Neural cell (in vitro differentiated cells): ENCODE results near the gene CROCC. TPM values are rescaled to one million over a fixed set of nuclear protein-coding genes. Genes with fewer than 3 reads are reported as not detected.

Source experiments
- H2AFZ ChIP-seq: fragments of 200-600, 300-800 bp; sonication (generic), shearing (Covaris generic); 2 replicates; pipeline ENCODE4 v1.6.0; 2014; ENCODE audit warnings: low read depth, mild to moderate bottlenecking, antibody characterized with exemption, low read length, moderate library complexity
- H3F3A ChIP-seq: fragments of 200-600 bp; shearing (Covaris generic); 2 replicates; pipeline ENCODE4 v1.6.1; 2016; ENCODE audit warnings: mild to moderate bottlenecking, moderate library complexity, mixed read lengths, antibody characterized with exemption, low read length; ENCODE audit not compliant: insufficient read depth, poor library complexity, severe bottlenecking
- H3K27ac ChIP-seq: fragments of 200-600, 300-800 bp; sonication (generic), shearing (Covaris generic); 2 replicates; pipeline ENCODE4 v1.5.1; 2014; ENCODE audit warnings: mild to moderate bottlenecking, low read length, moderate library complexity
- H3K27me3 ChIP-seq: fragments of 300-800, 200-600 bp; sonication (generic), shearing (Covaris generic); 2 replicates; pipeline ENCODE4 v1.6.0; 2014; ENCODE audit warnings: mild to moderate bottlenecking, low read depth, low read length, moderate library complexity; ENCODE audit not compliant: insufficient read depth
- H3K36me3 ChIP-seq: fragments of 300-800, 200-600 bp; sonication (generic), shearing (Covaris generic); 2 replicates; pipeline ENCODE4 v1.5.1; 2014; ENCODE audit warnings: mild to moderate bottlenecking, antibody characterized with exemption, low read length, moderate library complexity; ENCODE audit not compliant: insufficient read depth
- H3K4me2 ChIP-seq: fragments of 300-800, 200-600 bp; sonication (generic), shearing (Covaris generic); 2 replicates; pipeline ENCODE4 v1.6.0; 2014; ENCODE audit warnings: mild to moderate bottlenecking, low read length
- H3K4me3 ChIP-seq: fragments of 300-800, 200-600 bp; sonication (generic), shearing (Covaris generic); 2 replicates; pipeline ENCODE4 v1.5.1; 2014; ENCODE audit warnings: mild to moderate bottlenecking, low read length, moderate library complexity
- H3K79me2 ChIP-seq: fragments of 200-600 bp; shearing (Covaris generic); replicated peaks from 2 replicates; pipeline ENCODE4 v1.6.0; 2014; ENCODE audit warnings: mild to moderate bottlenecking, low read length, moderate library complexity; ENCODE audit not compliant: insufficient read depth
- H3K9ac ChIP-seq: fragments of 300-800, 200-600 bp; sonication (generic), shearing (Covaris generic); 2 replicates; pipeline ENCODE4 v1.6.1; 2016; ENCODE audit warnings: mild to moderate bottlenecking, low read length, mixed read lengths
- H3K9me2 ChIP-seq: fragments of 200-600 bp; shearing (Covaris generic); 2 replicates; pipeline ENCODE4 v1.6.1; 2016; ENCODE audit warnings: mild to moderate bottlenecking, low read length, mixed read lengths; ENCODE audit not compliant: insufficient read depth
- H3K9me3 ChIP-seq: fragments of 200-600, 300-800 bp; sonication (generic), shearing (Covaris generic); 2 replicates; pipeline ENCODE4 v1.6.1; 2016; ENCODE audit warnings: mild to moderate bottlenecking, mixed run types, low read length, moderate library complexity, mixed read lengths
- H4K20me1 ChIP-seq: fragments of 200-600 bp; shearing (Covaris generic); 2 replicates; pipeline ENCODE4 v1.6.1; 2016; ENCODE audit warnings: mild to moderate bottlenecking, mixed run types; ENCODE audit not compliant: insufficient read depth
- EP300 ChIP-seq: fragments of 450-650 bp; conservative IDR thresholded peaks from 2 replicates; pipeline ENCODE4 v1.6.1; 2014; ENCODE audit warnings: antibody characterized with exemption, mild to moderate bottlenecking, moderate library complexity; ENCODE audit not compliant: poor library complexity, severe bottlenecking
- EZH2 ChIP-seq: fragments of 200-600, 300-800 bp; shearing (Covaris generic), sonication (generic); IDR thresholded peaks from 2 replicates; pipeline ENCODE4 v1.6.1; 2014; ENCODE audit warnings: antibody characterized with exemption, low read length, borderline replicate concordance, mild to moderate bottlenecking; ENCODE audit not compliant: insufficient read depth, poor library complexity, severe bottlenecking
- MXI1 ChIP-seq: fragments of 450-650 bp; conservative IDR thresholded peaks from 2 replicates; pipeline ENCODE4 v1.6.1; 2014; ENCODE audit warnings: antibody characterized with exemption, mild to moderate bottlenecking; ENCODE audit not compliant: poor library complexity, severe bottlenecking
- POLR2AphosphoS5 ChIP-seq: IDR thresholded peaks from 2 replicates; pipeline ENCODE4 v1.6.1; 2012
- RAD21 ChIP-seq: fragments of 450-650 bp; conservative IDR thresholded peaks from 2 replicates; pipeline ENCODE4 v1.6.1; 2014; ENCODE audit warnings: antibody characterized with exemption, mild to moderate bottlenecking, moderate library complexity
- SMC3 ChIP-seq: fragments of 450-650 bp; conservative IDR thresholded peaks from 2 replicates; pipeline ENCODE4 v1.6.1; 2014; ENCODE audit warnings: antibody characterized with exemption, mild to moderate bottlenecking, moderate library complexity; ENCODE audit not compliant: poor library complexity
- TAF1 ChIP-seq: IDR thresholded peaks from 2 replicates; pipeline ENCODE4 v1.6.1; 2012; ENCODE audit warnings: low read depth
- polyA plus RNA-seq: library from polyadenylated mRNA; depleted of rRNA; stranded (reverse); fragments of >200 nt; gene quantifications from 2 replicates; pipeline ENCODE4 v1.2.3, GENCODE V29; 2014
- TF ChIP-seq, protein P1 (sequence below): IDR thresholded peaks from 2 replicates; pipeline ENCODE4 v1.6.1; 2012; ENCODE audit warnings: borderline replicate concordance
- TF ChIP-seq, protein P2 (sequence below): fragments of 450-650 bp; IDR thresholded peaks from 2 replicates; pipeline ENCODE4 v1.5.1; 2014; ENCODE audit warnings: antibody characterized with exemption, mild to moderate bottlenecking, moderate library complexity; ENCODE audit not compliant: poor library complexity, severe bottlenecking

Gene CROCC
- polyA plus RNA-seq, 1 donor from 2014 or later, result 26.3 TPM

DNA sequence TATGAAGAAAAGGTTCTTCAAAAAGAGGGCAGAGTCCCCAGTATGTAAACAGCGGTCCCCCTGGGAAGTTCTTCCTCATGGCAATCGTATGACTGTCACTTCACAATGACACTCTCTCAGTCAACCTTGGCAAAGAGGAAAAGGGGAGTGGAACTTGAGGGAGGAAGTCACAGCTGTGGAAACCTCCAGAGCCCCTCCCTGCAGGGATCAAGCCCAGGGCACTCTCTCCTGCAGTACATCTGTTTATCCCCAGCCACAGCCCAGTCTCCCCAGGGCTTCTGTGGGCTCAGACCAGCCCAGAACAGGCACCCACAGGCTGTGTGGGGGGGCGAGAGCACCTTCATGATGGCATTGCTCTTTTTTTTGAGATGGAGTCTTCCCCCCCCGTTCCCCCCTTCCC, 88.0 kb downstream of the CROCC start:
- H3K9me3 ChIP-seq, result no peaks in the 10 kb centered on the region
- H3K4me3 ChIP-seq, result no peak overlapping the region
- no peaks in the 10 kb centered on the region for H4K20me1 ChIP-seq
- H3K27me3 ChIP-seq, result no peaks in the 10 kb centered on the region
- H3F3A ChIP-seq, result no peaks in the 10 kb centered on the region
- H3K79me2 ChIP-seq, result peaks cover 8% of the 10 kb centered on the region
- H3K27ac ChIP-seq, result no peak overlapping the region
- H3K36me3 ChIP-seq, result no peaks in the 10 kb centered on the region
- no peaks in the 10 kb centered on the region for H3K9me2 ChIP-seq
- H3K4me2 ChIP-seq, result no peak overlapping the region
- no peak for TF ChIP-seq SMC3
- TF ChIP-seq TAF1, result no peak
- TF ChIP-seq, protein P1, sequence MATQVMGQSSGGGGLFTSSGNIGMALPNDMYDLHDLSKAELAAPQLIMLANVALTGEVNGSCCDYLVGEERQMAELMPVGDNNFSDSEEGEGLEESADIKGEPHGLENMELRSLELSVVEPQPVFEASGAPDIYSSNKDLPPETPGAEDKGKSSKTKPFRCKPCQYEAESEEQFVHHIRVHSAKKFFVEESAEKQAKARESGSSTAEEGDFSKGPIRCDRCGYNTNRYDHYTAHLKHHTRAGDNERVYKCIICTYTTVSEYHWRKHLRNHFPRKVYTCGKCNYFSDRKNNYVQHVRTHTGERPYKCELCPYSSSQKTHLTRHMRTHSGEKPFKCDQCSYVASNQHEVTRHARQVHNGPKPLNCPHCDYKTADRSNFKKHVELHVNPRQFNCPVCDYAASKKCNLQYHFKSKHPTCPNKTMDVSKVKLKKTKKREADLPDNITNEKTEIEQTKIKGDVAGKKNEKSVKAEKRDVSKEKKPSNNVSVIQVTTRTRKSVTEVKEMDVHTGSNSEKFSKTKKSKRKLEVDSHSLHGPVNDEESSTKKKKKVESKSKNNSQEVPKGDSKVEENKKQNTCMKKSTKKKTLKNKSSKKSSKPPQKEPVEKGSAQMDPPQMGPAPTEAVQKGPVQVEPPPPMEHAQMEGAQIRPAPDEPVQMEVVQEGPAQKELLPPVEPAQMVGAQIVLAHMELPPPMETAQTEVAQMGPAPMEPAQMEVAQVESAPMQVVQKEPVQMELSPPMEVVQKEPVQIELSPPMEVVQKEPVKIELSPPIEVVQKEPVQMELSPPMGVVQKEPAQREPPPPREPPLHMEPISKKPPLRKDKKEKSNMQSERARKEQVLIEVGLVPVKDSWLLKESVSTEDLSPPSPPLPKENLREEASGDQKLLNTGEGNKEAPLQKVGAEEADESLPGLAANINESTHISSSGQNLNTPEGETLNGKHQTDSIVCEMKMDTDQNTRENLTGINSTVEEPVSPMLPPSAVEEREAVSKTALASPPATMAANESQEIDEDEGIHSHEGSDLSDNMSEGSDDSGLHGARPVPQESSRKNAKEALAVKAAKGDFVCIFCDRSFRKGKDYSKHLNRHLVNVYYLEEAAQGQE, result no peak
- no peak for TF ChIP-seq POLR2AphosphoS5
- TF ChIP-seq RAD21, result no peak
- no peak for TF ChIP-seq EP300
- TF ChIP-seq, protein P2, sequence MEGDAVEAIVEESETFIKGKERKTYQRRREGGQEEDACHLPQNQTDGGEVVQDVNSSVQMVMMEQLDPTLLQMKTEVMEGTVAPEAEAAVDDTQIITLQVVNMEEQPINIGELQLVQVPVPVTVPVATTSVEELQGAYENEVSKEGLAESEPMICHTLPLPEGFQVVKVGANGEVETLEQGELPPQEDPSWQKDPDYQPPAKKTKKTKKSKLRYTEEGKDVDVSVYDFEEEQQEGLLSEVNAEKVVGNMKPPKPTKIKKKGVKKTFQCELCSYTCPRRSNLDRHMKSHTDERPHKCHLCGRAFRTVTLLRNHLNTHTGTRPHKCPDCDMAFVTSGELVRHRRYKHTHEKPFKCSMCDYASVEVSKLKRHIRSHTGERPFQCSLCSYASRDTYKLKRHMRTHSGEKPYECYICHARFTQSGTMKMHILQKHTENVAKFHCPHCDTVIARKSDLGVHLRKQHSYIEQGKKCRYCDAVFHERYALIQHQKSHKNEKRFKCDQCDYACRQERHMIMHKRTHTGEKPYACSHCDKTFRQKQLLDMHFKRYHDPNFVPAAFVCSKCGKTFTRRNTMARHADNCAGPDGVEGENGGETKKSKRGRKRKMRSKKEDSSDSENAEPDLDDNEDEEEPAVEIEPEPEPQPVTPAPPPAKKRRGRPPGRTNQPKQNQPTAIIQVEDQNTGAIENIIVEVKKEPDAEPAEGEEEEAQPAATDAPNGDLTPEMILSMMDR, result no peak
- TF ChIP-seq MXI1, result no peak
- TF ChIP-seq EZH2, result no peak
- no peak overlapping the region for H2AFZ ChIP-seq
- H3K9ac ChIP-seq, result no peak overlapping the region

DNA sequence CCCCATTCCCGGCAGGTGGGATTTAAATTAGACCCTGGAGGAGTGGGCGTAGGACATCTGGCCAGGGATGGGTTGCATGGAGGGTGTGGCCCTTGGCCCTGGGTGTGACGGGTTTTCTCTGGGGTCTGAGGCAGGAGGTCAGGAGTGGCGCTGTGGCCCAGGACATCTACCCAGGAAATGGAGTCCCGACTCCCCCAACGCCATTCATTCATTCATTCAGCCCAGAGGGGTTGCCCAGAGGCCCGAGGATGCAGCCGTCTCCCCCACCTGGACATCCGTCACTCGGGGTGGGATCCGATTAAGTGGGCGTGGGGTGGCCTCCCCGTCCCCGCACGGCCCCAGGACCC, 89.3 kb downstream of the CROCC start:
- H3K4me3 ChIP-seq, result peak overlapping the region; percentile 97
- no peaks in the 10 kb centered on the region for H3F3A ChIP-seq
- no peaks in the 10 kb centered on the region for H3K9me3 ChIP-seq
- H3K9ac ChIP-seq, result peak overlapping the region; percentile 87
- no peak overlapping the region for H3K27ac ChIP-seq
- no peaks in the 10 kb centered on the region for H3K9me2 ChIP-seq
- H3K79me2 ChIP-seq, result peaks cover 8% of the 10 kb centered on the region
- H3K4me2 ChIP-seq, result peak overlapping the region; percentile 86
- no peaks in the 10 kb centered on the region for H3K36me3 ChIP-seq
- no peaks in the 10 kb centered on the region for H3K27me3 ChIP-seq
- H4K20me1 ChIP-seq, result no peaks in the 10 kb centered on the region
- TF ChIP-seq MXI1 (no peak), SMC3 (no peak), RAD21 (no peak), EZH2 (no peak)
- TF ChIP-seq, protein P1, result no peak
- H2AFZ ChIP-seq, result peak overlapping the region; percentile 60
